Endometrial microvascular endothelial cells (primary cell): ENCODE data around the gene DSPP. TPM values are rescaled to one million over a fixed set of nuclear protein-coding genes. Genes with fewer than 3 reads are reported as not detected.
"Not testable (repeated sequence)": the region's sequence is repeated elsewhere in the genome, so short reads cannot be mapped to it uniquely, and the experiment has no call there.

ENCODE experiments used
- in situ Hi-C: cut with HindIII; loops from 2 replicates; pipeline ENCODE4 v1.10.0; 2017; ENCODE audit warnings: low sequenced_read_pairs, low pct_unique_long_range_greater_than_20kb; ENCODE audit errors: inconsistent ontology term
- total RNA-seq: library from RNA; depleted of rRNA; stranded (reverse); fragments of >200 nt; gene quantifications from one replicate; pipeline ENCODE4 v1.2.3, GENCODE V29; 2015; ENCODE audit errors: inconsistent ontology term

Gene DSPP
- total RNA-seq = not detected

- in situ Hi-C loops = no loop called here
Observed at GRCh38 chr4:87608229-87608628, at the start of gene DSPP. Gene DSPP, plus strand, starts transcription at chr4:87608529. Its CDS starts 2,380 bp downstream, at chr4:87610909.

DNA sequence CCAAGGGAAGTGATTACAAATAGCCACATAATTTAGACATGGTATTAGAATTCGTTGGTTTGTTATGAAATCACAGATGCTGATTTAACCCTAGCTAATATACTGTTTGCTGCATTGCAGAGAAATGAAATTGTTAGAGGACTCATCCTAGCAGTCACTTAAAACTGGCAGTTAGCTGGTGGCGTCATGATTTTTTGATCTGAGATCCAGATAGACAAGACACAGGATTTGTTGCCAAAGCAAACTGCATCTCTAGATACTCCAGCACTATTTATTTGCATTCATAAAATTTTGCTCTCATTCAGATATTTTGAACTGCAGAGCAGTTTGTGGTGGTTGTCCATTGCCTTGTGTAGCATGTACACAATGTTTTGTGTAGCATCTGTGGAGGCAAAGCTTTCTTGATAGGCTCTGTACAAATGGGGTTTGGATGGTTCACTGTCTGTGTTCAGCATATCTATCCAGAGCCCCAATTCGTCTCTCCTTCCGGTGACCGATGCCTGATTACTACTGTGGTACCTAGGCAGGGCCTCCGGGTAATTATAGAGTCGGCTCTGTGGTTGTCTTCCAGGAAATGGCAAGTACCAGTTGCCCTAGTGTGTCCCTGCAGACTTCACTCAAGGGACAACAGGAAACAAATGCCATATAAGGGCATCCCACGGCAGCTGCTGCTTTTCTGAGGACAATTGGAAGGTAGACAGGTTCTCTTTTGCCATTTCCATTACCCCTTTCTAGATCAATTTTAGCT, 49.1 kb upstream of the DSPP start:
- in situ Hi-C loops = no loop called here

DNA sequence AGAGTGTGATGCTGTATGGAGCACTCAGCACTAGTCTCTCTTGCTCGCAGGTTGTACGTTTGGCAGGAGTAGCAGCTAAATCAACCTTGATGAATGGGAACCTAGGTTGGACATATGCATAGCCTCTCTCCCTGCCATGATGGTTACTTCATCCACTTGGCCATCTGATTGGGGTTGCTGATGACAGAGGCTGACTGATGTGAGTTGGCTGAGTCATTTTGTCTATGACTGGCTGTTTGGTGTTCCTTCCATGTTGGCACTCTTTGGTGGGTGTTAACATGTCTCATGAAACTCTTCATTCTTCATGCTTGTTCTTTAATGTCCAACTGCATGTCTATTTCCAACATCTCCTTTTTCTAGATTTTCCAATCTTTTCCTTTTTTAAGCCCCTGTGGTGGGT, 47.5 kb upstream of the DSPP start:
- in situ Hi-C loops = no loop called here

- in situ Hi-C loops = no loop called here
Observed at GRCh38 chr4:87565746-87566145, 42.6 kb upstream of the DSPP start.

- in situ Hi-C loops = no loop called here
Observed at GRCh38 chr4:87566276-87566675, 42.1 kb upstream of the DSPP start.

- in situ Hi-C loops = no loop called here
Observed at GRCh38 chr4:87567191-87567590, 41.1 kb upstream of the DSPP start.

GRCh38 chr4:87570290-87570805, 38.0 kb upstream of the DSPP start:
- in situ Hi-C loops = no loop called here

DNA sequence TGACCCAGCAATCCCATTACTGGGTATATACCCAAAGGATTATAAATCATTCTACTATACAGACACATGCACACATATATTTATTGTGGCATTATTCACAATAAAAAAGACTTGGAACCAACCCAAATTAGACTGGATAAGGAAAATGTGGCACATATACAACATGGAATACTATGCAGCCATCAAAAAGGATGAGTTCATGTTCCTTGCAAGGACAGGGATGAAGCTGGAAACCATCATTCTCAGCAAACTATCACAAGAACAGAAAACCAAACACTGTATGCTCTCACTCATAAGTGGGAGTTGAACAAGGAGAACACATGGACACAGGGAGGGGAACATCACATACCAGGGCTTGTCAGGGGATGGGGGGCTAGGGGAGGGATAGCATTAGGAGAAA, 34.0 kb upstream of the DSPP start:
- in situ Hi-C loops = not testable (repeated sequence)

GRCh38 chr4:87574996-87575395, 33.3 kb upstream of the DSPP start:
- in situ Hi-C loops = no loop called here

- in situ Hi-C loops = no loop called here
Observed at GRCh38 chr4:87575408-87575807, 32.9 kb upstream of the DSPP start.

- in situ Hi-C loops = no loop called here
Observed at GRCh38 chr4:87575983-87576382, 32.3 kb upstream of the DSPP start.

GRCh38 chr4:87579478-87579877, 28.9 kb upstream of the DSPP start:
- in situ Hi-C loops = no loop called here

GRCh38 chr4:87580057-87580456, 28.3 kb upstream of the DSPP start:
- in situ Hi-C loops = no loop called here

GRCh38 chr4:87584222-87584908, 24.0 kb upstream of the DSPP start:
- in situ Hi-C loops = no loop called here

DNA sequence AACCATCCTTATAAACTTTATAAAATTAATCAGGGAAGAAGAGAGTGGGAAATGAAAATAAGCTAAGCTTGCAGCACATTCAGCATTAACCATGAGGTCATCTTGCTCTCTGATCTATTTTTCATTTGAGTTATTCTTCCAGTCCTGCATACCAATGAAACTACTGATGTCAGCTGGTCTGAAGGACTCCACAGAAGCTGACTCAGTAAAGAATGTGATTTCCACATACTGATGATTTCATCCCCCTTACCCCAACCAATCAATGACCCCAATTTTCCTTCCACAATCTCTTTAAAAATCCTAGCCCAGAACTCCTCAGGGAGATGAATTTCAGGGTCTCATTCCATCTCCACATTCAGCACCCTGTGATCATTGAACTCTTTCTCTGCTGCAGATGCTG, 18.8 kb upstream of the DSPP start:
- in situ Hi-C loops = no loop called here

DNA sequence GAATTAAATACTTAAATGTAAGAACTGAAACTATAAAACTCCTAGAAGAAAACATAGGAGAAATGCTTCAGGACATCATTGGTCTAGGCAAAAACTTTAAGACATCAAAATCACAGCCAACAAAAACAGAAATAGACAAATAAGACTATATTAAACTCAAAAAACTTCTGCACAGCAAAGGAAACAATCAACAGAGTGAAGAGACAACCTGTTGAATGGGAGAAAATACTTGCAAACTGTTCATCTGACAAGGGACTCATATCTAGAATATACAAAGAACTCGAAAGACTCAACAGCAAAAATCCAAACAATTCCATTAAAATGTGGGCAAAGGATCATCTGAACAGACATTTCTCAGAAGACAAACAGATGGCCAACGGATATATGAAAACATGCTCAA, 16.2 kb upstream of the DSPP start:
- in situ Hi-C loops = no loop called here

DNA sequence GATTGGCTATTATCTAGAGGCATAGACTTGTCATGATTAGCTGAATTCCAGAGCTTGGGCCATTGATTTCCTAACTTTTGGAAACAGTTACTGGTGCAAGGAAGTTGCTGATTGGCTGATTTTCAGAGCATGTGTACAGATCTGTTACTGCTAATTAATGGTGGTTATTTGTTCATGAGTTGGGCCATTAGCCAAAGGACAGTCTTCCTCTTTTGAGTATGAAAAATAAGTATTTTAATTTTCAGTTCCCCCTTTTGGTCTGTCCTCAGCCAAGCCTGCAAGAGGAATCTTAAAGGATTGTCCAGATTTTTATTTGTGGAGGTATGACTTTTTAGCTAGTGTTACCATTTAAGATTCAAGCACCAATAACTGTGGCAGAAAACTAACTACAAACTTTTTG, 7.0 kb upstream of the DSPP start:
- in situ Hi-C loops = no loop called here

- in situ Hi-C loops = no loop called here
Observed at GRCh38 chr4:87614292-87614890, 6.1 kb downstream of the DSPP start.

- in situ Hi-C loops = no loop called here
Observed at GRCh38 chr4:87616268-87616667, 7.9 kb downstream of the DSPP start.

DNA sequence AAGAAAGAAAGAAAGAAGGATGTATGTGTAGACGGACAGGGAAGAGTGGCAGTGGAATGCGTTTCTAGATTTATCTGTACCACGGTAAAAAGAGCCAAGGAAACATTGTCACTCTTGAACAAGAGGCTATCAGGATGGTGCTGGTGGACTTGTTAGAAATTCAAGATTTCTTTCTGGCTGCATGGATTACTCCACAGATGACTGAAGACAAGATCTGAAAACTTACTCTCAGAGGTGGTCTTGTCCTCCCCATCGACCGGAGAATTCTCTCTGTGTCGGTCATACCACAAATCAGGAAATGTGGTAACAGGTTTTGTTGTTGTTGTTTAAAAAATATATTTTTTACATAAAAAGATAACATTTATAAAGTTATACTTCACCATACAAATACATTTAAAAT, 11.8 kb downstream of the DSPP start:
- in situ Hi-C loops = no loop called here
